Stimulated activated CD4-positive, alpha-beta T cell treated with anti-CD3 and anti-CD28 coated beads, Interleukin-2, amount 100 ng/mL, for 48 hours (primary cell): ENCODE results near the gene SLC29A2.
"Not testable (repeated sequence)": the region's sequence is repeated elsewhere in the genome, so short reads cannot be mapped to it uniquely, and the experiment has no call there.

ENCODE experiments used
- DNase-seq, 2 donors: peaks; one replicate each; pipeline ENCODE4 v3.0.0-alpha.2; 2020

Gene SLC29A2

DNA sequence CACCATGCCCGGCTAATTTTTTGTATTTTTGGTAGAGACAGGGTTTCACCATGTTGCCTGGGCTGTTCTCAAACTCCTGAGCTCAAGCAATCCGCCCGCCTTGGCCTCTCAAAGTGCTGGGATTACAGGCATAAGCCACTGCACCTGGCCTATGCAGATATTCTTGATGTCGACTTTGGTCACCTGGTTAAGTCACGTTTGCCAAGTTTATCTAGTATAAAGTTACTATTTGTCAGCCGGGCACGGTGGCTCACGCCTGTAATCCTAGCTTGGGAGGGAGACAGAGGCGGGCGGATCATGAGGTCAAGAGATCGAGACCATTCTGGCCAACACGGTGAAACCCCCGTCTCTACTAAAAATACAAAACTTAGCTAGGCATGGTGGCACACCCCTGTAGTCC lies 12.8 kb upstream of the SLC29A2 start:
- not testable (repeated sequence) for DNase-seq

DNA sequence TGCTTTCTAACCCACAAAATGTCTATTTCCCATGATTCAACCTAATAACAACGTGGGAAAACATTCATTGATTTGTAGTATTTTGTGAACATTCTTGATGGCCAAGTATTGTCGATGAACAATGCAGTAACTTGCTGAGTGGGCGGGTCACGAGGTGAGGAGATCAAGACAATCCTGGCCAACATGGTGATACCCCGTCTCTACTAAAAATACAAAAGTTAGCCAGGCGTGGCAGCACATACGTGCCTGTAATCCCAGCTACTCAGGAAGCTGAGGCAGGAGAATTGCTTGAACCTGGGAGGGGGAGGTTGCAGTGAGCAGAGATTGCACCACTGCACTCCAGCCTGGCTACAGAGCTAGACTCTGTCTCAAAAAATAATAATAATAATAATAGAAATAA lies 8.7 kb upstream of the SLC29A2 start:
- not testable (repeated sequence) for DNase-seq

DNA sequence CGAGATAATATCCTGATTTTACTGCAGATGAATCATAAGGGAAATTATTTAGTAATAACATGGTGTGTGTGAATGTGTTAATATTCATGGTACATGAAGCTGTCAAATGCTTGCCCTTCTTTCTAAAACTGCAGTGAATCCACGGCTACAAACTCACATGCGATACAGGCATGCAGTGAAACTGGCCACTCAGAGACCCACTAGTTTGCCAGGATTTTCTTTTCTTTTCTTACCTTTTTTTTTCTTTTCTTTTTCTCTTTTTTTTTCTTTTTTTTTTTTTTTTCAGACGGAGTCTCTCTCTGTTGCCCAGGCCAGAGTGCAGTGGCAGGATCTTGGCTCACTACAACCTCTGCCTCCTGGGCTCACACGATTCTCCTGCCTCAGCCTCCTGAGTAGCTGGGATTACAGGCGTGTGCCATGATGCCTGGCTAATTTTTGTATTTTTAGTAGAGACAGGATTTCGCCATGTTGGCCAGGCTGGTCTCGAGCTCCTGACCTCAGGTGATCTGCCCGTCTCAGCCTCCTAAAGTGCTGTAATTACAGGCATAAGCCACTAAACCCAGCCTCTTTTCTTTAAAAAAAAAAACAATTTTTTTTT lies 2.2 kb upstream of the SLC29A2 start:
- not testable (repeated sequence) for DNase-seq

DNA sequence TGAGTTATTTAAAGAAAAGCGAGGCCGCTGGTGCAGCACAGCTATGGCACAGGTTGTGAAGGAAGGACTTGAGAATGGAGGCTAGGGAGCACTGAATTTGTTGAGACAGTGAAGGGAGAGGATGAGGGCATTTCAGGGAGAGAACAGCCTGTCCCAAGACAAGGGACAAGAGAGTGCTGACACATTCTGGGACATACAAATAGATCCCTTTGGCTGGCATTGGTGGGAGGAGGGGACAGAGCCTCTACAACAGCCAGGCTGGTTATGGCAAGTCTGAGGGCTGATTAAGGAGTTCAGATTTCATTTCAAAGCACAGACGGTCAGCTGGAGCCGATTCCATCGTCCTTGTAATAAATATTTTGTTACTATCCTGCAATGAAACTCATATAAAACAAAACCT lies 1.7 kb upstream of the SLC29A2 start:
- DNase-seq: no peak

DNA sequence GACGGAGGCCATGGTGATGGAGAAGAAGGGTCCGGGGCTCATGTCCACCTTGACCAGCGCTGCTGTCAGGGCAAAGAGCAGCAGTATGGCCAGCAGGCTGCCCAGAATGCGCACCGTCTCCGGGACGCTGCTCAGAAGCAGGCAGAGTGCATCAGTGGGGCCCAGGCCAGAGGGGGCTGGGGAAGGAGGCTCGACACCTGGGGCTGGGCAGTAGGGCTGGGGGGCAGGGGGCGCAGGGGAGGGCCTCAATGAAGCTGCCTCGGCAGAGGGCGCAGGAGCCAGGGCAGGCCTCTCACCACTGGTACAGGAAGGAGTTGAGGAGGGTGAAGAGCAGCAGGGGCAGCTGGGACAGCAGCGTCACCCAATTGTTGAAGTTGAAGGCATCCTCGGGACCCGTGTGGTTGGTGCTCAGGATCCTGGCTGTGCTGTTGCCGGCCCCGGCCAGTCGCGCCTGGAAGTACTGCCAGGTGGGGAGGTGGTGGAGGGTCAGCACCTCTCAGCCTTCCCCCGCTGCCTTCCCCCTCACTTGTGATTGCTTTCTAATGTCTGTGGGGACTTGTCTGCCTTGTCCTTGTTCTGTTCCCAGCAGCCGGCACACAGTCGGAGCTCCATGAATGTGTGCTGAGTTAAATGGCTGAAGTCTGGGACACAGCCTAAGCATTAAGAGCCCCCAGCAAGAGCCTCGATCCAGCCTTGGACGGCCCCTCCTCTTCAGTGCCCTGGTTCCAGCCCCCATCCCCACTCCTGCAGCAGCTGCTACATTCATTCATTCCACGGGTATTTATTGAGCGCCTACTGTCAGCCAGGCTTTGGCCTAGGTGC lies 2.3 kb downstream of the SLC29A2 start:
- DNase-seq: no peak

DNA sequence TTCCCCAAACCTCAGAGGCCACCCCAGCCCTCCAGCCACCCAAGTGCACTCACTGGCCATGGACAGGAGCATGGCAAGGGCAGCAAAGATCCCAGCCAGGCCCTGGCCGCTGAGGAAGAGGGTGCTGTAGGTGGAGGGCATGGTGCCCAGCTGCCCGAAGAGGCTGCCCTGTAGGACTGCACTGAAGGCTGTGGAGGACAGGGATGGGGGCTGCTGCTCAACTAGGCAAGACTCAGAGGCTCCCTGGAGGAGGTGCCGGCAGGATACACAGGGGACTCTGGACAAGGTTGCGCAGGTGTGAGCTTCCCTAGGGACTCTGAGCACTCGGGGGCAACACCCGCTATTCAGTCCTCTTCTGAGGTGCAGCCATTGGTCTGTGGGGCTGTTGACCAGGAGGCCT lies 3.1 kb downstream of the SLC29A2 start:
- DNase-seq: no peak

DNA sequence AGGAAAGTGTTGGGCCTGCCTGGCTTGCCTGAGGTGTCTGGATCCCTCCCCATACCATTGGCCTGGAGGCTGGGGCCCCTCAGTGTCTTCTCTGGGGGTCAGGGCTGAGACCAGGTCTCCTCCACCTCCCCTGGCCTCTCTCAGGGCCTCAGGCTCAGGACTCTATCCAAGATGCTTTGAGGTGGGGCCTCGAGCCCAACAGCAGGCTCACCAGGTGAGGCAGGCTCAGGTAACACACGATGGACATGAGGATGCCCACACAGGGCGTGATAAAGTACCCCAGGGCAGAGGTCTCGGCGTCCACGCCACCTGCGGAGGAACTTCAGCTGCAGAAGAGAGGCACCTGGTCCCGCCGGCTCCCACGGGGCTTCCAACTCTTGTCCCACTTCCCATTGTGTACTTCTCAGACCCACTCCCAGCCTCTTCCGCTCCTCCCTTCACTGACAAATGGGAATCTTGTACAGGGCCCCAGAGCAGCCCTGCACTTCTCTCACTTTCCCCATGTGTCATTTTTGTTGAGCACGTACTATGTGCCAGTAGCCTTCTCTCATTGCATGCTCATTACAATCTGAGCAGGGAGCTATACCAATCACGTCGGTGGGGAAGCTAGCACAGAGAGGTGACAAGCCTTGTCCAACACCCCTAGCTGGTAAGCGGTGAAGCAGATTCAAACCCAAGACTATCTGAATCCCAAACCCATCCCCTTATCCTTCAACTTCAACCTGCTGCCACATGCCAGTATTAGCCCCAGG lies 3.8 kb downstream of the SLC29A2 start:
- DNase-seq: no peak

DNA sequence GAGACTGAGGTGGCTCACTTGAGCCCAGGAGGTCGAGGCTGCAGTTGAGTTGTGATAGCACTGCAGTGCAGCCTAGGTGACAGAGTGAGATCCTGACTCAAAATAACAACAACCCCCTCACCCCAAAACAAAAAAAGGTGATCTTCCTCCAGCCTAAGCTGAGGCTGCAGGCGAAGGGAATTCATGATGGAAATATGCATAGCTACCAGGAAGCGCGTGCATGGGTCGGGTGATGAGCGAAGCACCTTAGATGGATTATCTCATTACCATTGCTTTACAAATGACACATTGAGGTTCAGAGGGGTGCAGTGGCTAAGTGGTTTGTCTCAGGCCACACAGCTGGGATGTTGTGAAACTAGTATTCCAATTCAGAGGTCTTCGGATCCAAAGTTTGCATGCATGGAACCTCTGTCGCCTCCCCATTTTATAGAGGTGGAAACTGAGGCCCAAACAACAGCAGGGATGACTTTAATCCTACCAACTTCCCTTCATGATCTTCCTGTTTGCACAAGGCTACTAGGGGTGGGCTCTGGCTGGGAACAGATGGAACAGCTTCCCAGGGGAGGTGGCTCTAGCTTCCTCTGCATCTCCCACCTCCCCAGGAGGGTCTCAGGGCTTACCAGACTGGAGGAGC lies 4.6 kb downstream of the SLC29A2 start:
- no peak for DNase-seq

DNA sequence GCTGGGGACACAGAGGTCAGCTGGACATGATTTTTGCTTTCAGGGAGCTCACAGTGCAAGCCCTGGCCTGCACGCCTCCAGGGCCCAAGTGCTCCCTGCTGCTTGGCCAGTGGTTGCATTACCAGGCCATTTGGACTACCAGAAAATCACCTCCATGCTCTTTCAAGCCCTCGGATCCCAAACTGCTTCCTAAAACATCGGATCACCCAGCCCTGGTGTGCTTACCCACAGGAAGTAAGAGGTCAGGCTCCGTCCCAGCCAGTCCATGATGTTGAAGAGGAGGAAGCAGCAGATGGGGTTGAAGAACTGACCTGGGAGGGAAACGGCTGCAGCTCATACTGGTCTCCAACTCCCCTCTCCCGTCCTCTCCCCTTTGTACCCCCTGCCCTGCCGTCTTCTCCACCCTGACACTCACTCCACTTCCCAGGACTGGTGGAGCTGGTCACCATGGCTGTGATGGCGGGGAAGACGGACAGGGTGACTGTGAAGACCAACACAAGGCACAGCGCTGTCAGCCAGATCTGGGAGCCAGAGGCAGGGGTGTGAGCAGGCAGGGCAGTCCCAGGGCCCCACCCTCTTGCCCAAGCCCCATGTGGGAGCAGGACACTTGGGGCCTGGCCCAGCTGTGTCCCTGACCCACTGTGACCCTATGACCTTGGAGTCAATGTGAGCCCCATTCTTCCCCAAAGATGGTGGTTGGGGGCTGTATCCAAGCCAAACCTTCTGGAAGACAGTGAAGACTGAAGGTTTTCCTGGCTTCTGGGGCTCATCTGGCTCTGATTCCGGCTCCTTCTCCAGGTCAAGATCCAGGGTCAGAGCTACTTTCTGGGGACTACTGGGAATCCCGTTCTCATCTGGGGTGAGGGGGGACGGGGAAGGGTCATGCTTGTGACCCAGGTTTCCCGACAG lies 5.6 kb downstream of the SLC29A2 start:
- DNase-seq: no peak

DNA sequence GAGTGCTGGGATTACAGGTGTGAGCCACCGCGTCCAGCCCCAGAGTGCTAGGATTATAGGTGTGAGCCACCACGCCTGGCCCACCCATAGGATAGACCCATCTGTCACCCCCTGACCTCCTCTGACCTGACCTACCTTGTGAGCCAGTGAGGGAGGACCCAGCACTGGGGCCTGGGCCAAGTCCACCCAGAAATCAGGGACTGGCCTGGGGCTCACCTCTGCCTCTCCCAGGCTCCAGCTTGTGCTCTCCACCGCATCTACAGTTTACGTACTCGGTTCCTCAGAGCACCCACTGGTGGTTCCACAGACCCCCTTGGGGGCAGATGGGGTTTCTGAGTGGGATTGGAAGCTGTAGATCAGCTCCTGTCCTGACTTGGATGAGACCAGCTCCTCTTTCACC lies 6.4 kb downstream of the SLC29A2 start:
- DNase-seq: no peak

DNA sequence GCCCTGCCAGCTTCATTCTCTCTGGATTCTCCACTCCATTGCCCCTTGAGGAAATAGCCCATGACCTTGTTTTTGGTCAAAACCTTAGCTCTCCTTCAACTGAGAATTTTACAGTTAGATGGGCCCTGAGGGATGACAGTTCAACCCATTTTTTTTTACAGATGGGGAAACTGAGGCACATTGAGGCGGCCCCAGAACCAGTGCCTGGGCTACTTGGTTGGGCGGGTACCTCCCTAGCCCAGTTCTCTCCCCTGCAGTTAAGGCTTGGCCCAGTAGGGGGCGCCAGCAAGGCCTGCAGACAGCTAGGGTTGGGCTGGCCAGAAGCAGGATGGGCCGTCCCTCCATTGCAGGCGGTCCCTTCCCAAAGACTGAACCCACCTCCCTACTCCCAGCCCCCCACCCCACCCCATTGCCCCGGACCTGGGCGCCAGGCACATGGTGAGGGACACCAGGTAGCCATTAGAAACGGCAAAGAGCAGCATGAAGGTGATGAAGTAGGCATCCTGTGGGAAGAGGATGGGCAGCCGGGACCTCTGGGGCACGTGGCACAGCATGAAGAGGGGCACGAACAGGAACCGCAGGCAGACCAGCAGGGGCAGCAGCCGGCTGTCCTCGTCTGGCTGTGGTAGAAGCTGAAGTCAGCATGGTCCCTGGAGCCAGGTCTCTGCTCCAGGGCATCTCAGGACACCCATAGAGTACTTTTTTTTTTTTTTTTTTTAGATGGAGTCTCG lies 7.6 kb downstream of the SLC29A2 start:
- DNase-seq: peak; percentile 85 to 87

DNA sequence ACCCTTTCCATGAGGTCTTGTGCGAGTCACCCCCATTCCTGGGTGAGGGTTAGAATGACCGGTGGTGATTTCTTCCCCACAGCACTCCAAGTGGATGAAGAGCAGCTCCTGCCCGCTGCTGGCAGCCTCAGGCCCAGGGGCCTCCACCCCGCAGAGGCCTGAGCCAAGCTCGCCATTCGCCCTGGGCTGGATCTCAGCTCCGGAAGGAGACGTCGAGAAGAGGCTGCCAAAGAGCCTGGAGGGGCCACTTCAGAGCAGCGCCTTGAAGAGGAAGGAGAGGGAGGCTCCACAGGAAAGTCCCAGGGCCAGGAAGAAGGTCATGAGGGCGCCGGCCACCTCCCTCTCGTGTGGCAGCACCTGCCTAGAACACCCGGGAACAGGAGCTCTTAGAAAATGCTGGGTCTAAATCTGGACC lies 8.4 kb downstream of the SLC29A2 start:
- no peak for DNase-seq

DNA sequence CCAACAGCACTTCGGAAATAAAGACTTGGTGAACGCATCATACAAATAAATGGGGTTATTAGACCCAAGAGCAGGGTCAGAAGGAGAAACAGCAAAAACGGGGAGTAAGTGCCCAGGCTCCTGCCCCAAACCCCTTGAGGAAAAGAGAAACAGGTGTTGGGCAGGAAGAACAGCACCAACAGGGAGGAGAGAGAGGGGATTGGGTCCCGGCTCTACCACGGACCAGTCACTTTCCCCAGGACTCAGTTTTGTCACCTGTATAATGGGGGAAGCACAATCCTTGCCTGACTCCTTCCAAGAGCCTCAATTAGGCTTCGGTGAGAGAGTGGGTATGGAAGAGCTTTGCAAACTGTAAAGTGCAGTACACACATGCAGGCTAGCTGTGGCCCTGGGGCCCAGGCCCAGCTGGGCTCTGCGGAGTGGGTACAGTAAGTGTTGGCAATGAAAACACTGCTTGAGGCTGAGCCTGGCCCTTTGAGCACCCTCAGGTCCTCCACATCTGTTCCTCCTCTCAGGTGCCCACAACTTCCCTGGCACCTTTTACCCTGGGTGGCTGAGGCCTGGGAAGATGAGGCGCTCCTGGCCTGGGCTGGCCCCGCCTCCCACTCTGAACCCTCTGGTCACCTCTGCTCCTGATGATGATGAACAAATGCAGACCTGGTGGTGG lies 8.9 kb downstream of the SLC29A2 start:
- DNase-seq: no peak

DNA sequence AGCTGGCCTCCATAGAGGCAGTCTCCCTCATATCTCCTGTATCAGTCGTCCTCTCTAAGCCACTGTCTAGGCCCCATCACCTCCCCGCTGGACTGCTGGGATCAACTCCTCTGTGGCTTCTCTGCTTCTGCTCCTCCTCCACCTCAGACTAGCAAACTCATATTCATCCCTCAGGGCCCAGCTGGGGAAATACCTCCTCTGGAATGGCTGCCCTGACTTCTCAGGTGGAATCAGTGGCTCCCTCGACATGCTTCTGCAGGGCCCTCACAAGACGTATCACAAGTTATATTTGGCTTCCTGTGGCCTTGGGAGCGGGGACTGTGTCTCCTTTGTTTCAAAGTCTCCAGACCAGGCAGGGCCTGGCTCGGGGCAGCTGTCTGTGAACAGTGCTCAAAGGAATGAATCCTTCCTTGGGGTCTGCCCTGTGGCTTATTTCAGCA lies 10.0 kb downstream of the SLC29A2 start:
- no peak for DNase-seq

DNA sequence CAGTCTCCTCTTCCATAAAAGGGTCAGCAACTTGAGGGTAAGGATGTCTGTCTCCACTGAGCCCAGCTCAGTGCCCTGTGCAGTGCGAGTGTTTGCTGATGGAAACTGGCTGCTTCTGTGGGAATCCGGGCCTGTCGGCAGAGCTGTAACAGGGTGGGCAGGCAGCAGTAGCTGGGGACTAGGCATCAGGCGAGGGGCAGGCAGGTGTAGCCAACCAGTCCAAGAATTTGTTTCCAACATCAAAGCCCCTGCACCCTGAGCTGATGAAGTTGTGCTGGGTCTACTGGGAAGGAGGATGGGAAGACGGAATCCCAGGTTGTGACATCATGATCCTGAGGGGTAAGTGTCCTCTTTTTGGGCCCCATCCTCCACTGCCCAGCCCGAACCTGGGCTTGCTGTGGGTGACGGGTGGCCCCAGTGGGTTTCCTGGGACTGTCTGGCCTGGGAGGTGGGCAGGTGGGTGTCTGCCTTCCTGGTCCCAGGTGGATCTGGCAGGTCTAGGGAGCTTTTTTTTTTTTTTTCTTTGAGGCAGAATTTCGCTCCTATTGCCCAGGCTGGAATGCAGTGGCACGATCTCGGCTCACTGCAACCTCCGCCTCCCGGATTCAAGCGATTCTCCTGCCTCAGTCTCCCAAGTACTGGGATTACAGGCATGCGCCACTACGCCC lies 11.0 kb downstream of the SLC29A2 start:
- no peak for DNase-seq

DNA sequence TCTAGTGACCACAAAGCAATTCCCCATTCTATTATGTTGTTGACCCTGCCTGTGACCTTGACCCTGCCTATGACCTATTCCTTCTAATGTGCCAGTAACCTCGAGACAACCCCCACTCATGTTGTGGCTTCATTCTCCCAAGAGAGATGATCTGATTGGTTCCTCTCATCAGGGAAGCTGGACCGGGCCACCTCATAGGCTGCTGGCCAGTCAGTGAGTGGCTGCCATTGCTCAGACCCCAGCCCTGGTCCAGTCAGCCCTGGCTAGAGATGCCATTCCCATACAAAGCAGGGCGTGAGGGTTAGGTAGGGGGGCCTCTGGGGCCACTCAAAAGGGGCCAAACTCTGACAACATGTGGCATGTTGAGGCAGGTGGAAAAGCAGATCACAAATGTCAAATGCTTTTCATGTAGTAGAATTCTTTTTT lies 11.9 kb downstream of the SLC29A2 start:
- DNase-seq: no peak

DNA sequence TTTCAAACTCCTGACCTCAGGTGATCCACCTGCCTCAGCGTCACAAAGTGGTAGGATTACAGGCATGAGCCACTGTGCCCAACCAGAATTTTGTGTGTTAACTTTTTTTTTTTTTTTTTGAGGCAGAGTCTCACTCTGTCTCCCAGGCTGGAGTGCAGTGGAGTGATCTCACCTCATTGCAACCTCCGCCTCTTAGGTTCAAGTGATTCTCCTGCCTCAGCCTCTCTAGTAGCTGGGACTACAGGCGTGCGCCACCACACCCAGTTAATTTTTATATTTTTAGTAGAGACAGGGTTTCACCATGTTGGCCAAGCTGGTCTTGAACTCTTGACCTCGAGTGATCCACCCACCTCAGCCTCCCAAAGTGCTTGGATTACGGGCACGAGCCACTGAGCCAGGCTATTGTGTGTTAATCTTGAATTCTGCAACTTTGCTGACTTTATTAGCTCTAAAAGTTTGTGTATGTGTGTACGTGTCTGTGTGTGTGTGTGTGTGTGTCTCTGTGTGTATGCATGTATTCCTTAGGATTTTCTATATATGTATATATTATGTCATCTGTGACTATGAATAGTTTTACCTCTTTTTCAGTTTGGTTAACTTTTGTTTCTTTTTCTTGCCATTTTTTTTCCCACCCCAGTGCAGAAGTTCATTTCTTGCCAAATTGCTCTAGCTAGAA lies 20.9 kb downstream of the SLC29A2 start:
- not testable (repeated sequence) for DNase-seq

DNA sequence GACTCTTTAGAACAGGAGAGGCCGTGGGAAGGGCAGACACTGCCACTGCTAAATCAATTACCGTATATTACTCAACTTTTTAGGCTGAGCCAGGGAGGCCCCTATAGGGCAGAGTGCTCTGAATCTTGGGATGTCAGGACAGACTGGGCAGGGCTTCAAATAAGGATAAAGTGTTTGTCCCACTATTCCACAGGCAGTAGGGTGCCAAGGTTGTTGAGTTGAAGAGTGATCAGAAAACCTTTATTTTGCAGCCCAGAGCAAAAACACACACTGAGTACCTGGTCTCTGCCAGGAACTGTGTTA lies 22.5 kb downstream of the SLC29A2 start:
- DNase-seq: no peak

DNA sequence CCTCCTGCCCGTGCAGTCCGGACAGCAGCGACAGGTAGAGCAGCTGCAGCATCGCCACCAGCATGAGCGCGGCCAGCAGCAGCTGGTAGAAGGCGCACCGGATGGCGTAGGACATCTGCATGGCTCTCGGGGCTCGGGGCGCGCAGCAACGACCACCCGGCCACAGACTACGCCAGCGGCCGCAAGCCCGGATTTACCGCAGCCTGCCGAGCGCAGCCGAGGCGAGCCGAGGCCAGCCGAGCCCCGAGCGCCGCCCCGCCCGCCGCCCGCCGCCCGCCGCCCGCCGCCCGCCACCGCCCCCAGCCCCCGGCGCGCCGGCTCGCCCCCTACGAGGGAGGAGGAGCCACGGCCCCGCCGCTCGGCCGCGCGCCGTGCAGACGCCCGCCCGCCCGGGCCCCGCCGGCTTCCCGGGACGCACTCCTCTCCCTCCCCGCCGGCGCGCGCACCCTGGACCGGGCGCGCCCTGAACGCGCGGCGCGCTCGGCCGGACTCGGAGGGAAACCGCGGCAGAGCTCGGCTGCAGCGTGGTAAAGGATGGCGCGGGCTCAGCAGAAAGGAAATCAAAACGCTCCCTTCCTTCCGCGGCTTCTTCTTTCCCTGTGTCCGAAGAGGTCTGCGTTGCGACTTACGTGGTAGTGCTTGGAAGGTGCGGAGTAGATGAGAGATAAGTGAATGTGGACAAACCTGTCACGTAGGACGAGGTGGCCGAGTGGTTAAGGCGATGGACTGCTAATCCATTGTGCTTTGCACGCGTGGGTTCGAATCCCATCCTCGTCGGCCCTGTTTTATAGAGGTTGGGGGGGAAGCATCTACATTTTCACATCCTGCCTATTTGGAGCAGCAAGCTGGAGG lies 23.9 kb downstream of the SLC29A2 start, which contains the start of gene B4GAT1:
Gene B4GAT1, minus strand, starts transcription at position 205 of the 852 bp plus-strand sequence. Its CDS starts 84 bp downstream, at position 121.
- DNase-seq: peak; percentile 84 to 88
